Lung (tissue), 12 donors: ENCODE data around the gene NDUFV1. TPM values are rescaled to one million over a fixed set of nuclear protein-coding genes. Genes with fewer than 3 reads are reported as not detected.
"Not testable (repeated sequence)": the region's sequence is repeated elsewhere in the genome, so short reads cannot be mapped to it uniquely, and the experiment has no call there.

ENCODE experiments used
- ATAC-seq: fragments of 200-7000 bp; cut with Tn5 transposase; one replicate; pipeline ENCODE4 v1.9.1; 2020; ENCODE audit warnings: moderate number of reproducible peaks; ENCODE audit not compliant: insufficient read depth, low FRiP score
- DNase-seq, 3 donors: peaks; one replicate each; pipeline ENCODE4 v3.0.0-alpha.2; 2013 to 2017
- H3K27ac ChIP-seq, 2 donors: one replicate each; pipeline ENCODE4 v1.5.1; 2013; ENCODE audit warnings: mild to moderate bottlenecking in 2 of 2, moderate library complexity in 2 of 2, control low read depth in 1 of 2, inconsistent platforms in 1 of 2, low read depth in 1 of 2, low read length in 1 of 2
- H3K27me3 ChIP-seq, 3 donors: one replicate each; pipeline ENCODE4 v1.5.1; 2013; ENCODE audit warnings: low read length in 2 of 3; ENCODE audit not compliant: control insufficient read depth in 3 of 3, insufficient read depth in 3 of 3
- H3K36me3 ChIP-seq, 4 donors: one replicate each; pipeline ENCODE4 v1.5.1; 2013; ENCODE audit warnings: low read length in 4 of 4, mild to moderate bottlenecking in 1 of 4, moderate library complexity in 1 of 4; ENCODE audit not compliant: control insufficient read depth in 4 of 4, insufficient read depth in 4 of 4
- H3K4me1 ChIP-seq, 5 donors: one replicate each; pipeline ENCODE4 v1.5.1; 2013; ENCODE audit warnings: low read length in 5 of 5, mild to moderate bottlenecking in 2 of 5, moderate library complexity in 1 of 5; ENCODE audit not compliant: control insufficient read depth in 5 of 5, insufficient read depth in 5 of 5
- H3K4me3 ChIP-seq: one replicate; pipeline ENCODE4 v1.5.1; 2013; ENCODE audit warnings: mild to moderate bottlenecking, control low read depth, moderate library complexity
- H3K9ac ChIP-seq, 2 donors: one replicate each; pipeline ENCODE4 v1.5.1; 2013; ENCODE audit warnings: low read length in 2 of 2, control low read depth in 1 of 2; ENCODE audit not compliant: insufficient read depth in 1 of 2
- H3K9me3 ChIP-seq, 4 donors: one replicate each; pipeline ENCODE4 v1.5.1; 2013; ENCODE audit warnings: low read length in 3 of 4, mild to moderate bottlenecking in 1 of 4, moderate library complexity in 1 of 4; ENCODE audit not compliant: control insufficient read depth in 4 of 4, insufficient read depth in 3 of 4
- CTCF ChIP-seq: IDR thresholded peaks from 2 replicates; pipeline ENCODE4 v1.5.1; 2012; ENCODE audit warnings: mild to moderate bottlenecking; ENCODE audit errors: control extremely low read depth, extremely low read depth
- WGBS, 2 donors: extraction: QIAGEN DNeasy Blood & Tissue Kit; methylation state at CpG; one replicate each; pipeline ENCODE4 v1.1.7; 2013; 5-methylcytosine and 5-hydroxymethylcytosine counted together
- polyA plus RNA-seq, 2 donors: library from polyadenylated mRNA; stranded (reverse); fragments of 200-250 nt; gene quantifications; one replicate each; pipeline ENCODE4 v1.2.1, GENCODE V29; 2013
- total RNA-seq, 2 donors: library from RNA; depleted of rRNA in 1 of 2; stranded (reverse); fragments of >200 nt in 1 of 2; gene quantifications; one replicate each; pipeline ENCODE4 v1.2.1, GENCODE V29; 2014 to 2021
- donor health status: control.
- donor health status: control.
- donor health status: Bipolar disorder and iron deficiency.
- donor health status: healthy.
- donor health status: DM: yes; HTN: yes; CAD: no.

Gene NDUFV1
- total and polyA plus RNA-seq, 4 donors, result 113 to 191 (median 140) TPM

DNA sequence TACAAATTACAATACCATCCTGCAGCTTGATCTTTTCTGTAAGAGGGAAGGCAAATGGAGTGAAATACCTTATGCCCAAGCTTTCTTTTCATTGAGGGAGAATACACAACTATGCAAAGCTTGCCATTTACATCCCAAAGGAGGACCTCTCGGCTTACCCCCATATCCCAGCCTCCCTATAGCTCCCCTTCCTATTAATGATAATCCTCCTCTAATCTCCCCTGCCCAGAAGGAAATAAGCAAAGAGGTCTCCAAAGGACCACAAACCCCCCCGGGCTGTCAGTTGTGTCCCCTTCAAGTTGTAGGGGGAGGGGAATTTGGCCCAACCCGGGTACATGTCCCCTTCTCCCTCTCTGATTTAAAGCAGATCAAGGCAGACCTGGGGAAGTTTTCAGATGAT lies 15.2 kb downstream of the NDUFV1 start:
- 59 to 85% methylated on average over 3 of the region's 3 CpGs for WGBS, 2 donors
- H3K4me1 ChIP-seq, H3K9me3 ChIP-seq, H3K36me3 ChIP-seq, H3K9ac ChIP-seq, H3K4me3 ChIP-seq, ATAC-seq, DNase-seq, H3K27me3 ChIP-seq: not testable (repeated sequence)
- peak overlapping the region in 1 of 2 donors; percentile 9 for H3K27ac ChIP-seq

- H3K9ac ChIP-seq, H3K27me3 ChIP-seq, H3K4me1 ChIP-seq, H3K4me3 ChIP-seq, DNase-seq, H3K36me3 ChIP-seq, ATAC-seq, H3K9me3 ChIP-seq: not testable (repeated sequence)
- H3K27ac ChIP-seq, result peak overlapping the region in 1 of 2 donors; percentile 6
- 68 to 74% methylated on average over 6 to 7 of the region's 7 CpGs for WGBS, 2 donors
Observed at GRCh38 chr11:67622905-67623304, 16.2 kb downstream of the NDUFV1 start.

DNA sequence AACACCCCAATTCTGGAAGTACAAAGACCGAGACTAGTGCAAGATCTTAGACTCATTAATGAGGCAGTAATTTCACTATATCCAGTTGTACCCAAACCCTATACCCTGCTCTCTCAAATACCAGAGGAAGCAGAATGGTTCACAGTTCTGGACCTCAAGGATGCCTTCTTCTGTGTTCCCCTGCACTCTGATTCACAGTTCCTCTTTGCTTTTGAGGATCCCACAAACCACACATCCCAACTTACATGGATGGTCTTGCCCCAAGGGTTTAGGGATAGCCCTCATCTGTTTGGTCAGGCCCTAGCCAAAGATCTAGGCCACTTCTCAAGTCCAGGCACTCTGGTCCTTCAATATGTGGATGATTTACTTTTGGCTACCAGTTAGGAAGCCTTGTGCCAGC lies 17.1 kb downstream of the NDUFV1 start:
- DNase-seq, H3K9me3 ChIP-seq, H3K27me3 ChIP-seq, H3K27ac ChIP-seq, H3K36me3 ChIP-seq, ATAC-seq, H3K9ac ChIP-seq, H3K4me1 ChIP-seq, H3K4me3 ChIP-seq: not testable (repeated sequence)
- 86 to 95% methylated on average over 1 of the region's 1 CpG for WGBS, 2 donors

DNA sequence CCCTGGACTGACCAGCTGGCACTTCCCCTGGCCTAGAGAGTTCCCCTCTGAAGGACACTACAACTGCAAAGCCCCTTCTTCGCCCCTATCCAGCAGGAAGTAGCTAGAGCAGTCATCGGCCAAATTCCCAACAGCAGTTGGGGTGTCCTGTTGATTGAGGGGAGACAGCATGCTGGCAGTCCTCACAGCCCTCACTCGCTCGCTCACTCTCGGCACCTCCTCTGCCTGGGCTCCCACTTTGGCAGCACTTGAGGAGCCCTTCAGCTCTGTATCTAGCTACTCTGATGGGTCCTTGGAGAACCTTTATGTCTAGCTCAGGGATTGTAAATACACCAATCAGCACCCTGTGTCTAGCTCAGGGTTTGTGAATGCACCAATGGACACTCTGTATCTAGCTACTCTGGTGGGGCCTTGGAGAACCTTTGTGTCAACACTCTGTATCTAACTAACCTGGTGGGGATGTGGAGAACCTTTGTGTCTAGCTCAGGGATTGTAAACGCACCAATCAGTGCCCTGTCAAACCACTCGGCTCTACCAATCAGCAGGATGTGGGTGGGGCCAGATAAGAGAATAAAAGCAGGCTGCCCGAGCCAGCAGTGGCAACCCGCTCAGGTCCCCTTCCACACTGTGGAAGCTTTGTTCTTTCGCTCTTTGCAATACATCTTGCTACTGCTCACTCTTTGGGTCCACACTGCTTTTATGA lies 19.5 kb downstream of the NDUFV1 start:
- not testable (repeated sequence) for ATAC-seq, H3K4me3 ChIP-seq, DNase-seq, H3K27me3 ChIP-seq, H3K4me1 ChIP-seq, H3K36me3 ChIP-seq, H3K27ac ChIP-seq, H3K9me3 ChIP-seq, H3K9ac ChIP-seq
- WGBS, 2 donors, result 93 to 95% methylated on average over 10 of the region's 10 CpGs

DNA sequence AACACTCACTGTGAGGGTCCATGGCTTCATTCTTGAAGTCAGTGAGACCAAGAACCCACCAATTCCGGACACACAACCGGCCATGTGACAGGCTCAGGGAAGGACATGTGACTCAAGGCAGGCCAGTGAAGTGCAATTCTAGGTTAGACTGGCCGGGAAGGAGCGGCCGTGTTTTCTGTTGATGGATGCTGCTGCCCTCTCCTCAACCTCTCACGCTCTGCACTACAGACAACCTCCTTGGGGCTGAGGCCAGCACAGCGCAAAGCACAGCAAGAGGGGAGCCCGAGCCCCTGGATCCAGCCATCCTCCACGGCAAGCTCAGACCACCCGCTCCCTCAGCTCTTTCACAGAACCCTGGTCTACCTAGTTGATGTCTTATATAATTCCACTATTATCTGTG lies 20.2 kb downstream of the NDUFV1 start:
- Histone ChIP-seq H3K4me1 (peaks cover 0 to 8% (median 4%) of the 10 kb centered on the region in 5 donors), H3K9ac (no peak overlapping the region), H3K36me3 (no peaks in the 10 kb centered on the region), H3K9me3 (no peaks in the 10 kb centered on the region), H3K27ac (no peak overlapping the region), H3K27me3 (no peaks in the 10 kb centered on the region), H3K4me3 (no peak overlapping the region)
- ATAC-seq (no peak), DNase-seq (no peak)
- 94 to 95% methylated on average over 10 of the region's 10 CpGs for WGBS, 2 donors
- no peak for TF ChIP-seq CTCF
